GM21619 (cell line): ENCODE data around the gene MCTP1.

Experiments
- ATAC-seq: cut with Tn5 transposase; IDR thresholded peaks from one replicate; pipeline ENCODE4 v1.9.1; 2021; ENCODE audit not compliant: unreplicated experiment

MCTP1 gene

DNA sequence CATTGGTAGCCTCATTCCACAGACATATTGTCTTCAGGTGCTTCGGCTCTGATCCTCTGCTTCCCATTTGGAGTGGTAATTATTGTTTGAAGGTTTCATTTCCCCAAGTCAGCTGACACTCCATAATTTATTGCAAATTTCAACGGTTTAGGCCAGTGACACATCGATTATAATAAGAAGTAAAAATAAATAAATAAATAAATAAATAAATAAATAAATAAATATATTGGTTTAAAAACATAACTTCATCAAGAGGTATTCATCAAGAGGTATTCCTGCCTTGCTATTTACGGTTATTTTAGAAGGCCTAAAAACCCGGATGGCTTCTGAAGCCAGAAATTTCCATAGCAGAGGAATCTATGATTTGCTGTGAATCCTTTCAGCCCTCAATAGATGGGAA is 393.3 kb downstream of the MCTP1 start:
- no peak for ATAC-seq

DNA sequence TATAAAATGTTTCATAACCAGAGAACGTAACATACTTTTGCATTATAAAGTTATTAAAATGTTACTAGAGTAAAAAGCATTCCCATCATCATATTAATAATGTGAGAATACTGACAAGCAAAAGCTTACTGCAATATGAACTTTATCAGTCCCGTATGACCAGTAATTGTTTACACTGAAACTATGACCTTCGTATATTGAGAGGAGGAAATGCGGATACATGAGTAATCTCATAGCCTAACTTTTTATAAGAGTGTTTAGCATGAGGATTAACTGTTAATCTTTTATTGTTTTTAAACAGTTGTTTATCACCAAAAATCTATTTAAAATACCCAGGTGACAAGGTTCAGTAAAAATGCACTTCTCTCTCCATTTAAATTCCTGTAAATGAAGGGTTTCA is 394.0 kb downstream of the MCTP1 start:
- no peak for ATAC-seq

- ATAC-seq, result no peak
Observed at GRCh38 chr5:94888674-94889073, 396.2 kb downstream of the MCTP1 start.

GRCh38 chr5:94885931-94886330 is 399.0 kb downstream of the MCTP1 start:
- ATAC-seq, result no peak

- no peak for ATAC-seq
Observed at GRCh38 chr5:94884311-94884710, 400.6 kb downstream of the MCTP1 start.

DNA sequence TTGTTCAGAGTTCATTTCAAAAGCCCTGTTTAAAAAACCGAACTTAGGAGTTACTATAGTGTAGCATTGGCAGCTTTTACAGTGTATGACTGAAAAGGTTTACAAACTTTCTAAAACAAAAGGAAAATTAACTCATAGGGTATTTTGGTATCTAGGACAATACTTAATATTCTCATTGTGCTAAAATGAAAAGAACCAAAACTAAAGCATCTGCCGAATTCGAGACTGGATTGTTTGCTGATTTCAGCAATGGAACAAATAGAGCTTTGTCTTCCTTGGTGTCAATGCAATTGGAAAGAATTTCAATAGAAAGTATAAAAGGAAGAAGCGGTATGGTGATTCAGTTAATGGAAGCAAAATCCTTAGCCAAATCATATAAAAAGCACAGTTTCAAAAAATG is 412.4 kb downstream of the MCTP1 start:
- no peak for ATAC-seq

GRCh38 chr5:94870511-94871183 is 414.2 kb downstream of the MCTP1 start:
- ATAC-seq, result no peak

DNA sequence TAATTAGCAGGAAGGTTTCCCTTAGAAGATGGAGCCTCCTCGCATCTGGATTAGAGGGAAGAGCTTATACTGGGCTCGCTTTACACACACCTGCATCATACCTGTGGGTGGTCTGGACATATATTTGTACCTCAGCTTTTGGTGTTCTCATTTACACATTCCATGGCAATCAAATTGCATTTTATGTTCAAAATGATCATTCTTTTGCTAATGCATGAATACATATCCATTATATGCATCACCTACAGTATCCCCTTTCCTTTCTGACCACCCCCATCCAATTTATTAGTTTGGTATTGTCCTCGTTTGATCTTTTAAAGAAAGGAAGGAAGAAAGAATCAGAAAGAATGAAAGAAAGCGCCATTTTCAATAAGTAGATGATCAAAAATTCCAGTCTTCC is 415.0 kb downstream of the MCTP1 start:
- no peak for ATAC-seq

- ATAC-seq, result no peak
Observed at GRCh38 chr5:94863951-94864350, 420.9 kb downstream of the MCTP1 start.

DNA sequence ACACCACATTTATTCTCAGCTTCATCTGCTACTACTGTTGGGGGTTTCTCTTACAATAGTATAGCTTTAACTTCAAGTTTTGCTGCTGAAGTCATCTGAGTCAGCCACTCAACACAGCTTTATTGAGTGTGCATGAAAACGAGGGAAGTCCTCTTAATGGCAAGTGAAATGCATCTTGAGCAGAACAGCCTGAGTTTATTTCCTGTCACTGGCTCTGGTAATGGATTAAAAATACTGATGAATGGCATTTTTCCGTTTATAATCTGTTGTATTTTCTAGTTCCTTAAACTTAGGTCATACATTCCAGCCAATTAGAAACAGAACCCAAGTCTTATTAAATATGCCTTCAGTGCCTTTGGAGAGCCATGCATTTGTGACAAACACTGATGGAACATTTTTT is 427.8 kb downstream of the MCTP1 start:
- ATAC-seq, result no peak

- no peak for ATAC-seq
Observed at GRCh38 chr5:94856257-94856800, 428.6 kb downstream of the MCTP1 start.

GRCh38 chr5:94855543-94855942 is 429.4 kb downstream of the MCTP1 start:
- no peak for ATAC-seq

DNA sequence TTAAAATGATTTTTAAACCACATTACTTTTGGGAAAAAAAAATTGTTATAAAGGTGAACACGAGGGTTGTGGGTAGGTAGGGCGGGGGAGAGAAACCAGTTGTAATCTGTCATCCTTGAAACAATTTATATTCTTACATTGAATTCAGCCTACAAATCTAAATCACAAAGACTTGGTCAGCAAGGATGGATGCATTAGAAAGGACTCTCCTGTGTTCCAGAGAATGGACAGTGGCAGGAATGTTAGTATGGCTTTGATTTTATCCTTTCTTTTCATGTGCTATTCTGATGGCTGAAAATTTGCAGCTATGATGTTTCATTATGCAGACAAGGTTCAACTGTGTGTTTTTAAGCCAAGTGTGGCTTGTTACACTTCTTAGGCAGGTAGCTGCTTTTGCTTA is 431.8 kb downstream of the MCTP1 start:
- no peak for ATAC-seq

DNA sequence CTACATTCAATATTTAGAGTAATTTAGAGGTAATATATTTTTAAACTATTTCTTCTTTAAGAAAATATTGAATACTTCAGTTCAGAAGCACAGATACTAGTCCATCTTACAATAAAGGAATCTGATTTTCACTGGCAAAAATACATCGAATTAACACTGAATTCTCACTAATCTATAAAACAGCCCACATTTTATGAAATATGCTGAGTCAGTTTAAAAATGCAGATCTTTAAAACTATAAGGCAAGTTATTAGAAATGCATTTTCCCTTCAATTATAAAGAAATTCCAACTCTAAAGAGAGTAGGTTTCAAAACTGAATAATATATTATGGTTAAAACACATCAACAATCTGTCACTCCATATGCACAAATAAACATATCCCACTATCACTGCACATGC is 433.9 kb downstream of the MCTP1 start:
- ATAC-seq, result no peak

- ATAC-seq, result peak; percentile 95
Observed at GRCh38 chr5:94849821-94850736, 434.8 kb downstream of the MCTP1 start.

- no peak for ATAC-seq
Observed at GRCh38 chr5:94849324-94849723, 435.6 kb downstream of the MCTP1 start.

- ATAC-seq, result no peak
Observed at GRCh38 chr5:94847726-94848125, 437.2 kb downstream of the MCTP1 start.

GRCh38 chr5:94847019-94847418 is 437.9 kb downstream of the MCTP1 start:
- ATAC-seq, result no peak

DNA sequence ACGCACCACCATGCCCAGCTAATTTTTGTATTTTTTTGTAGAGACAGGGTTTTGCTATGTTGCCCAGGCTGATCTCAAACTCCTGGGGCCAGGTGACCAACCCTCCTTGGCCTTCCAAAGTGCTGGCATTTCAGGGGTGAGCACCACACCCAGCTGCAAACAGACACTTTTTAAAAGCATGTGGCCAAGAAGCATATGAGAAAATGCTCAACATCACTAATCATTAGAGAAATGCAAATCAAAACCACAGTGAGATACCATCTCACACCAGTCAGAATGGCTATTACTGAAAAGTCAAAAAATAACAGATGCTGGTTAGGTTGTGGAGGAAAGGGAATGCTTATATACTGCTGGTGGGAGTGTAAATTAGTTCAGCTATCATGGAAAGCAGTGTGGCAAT is 439.2 kb downstream of the MCTP1 start:
- peak; percentile 35 for ATAC-seq

GRCh38 chr5:94841598-94842322 is 443.1 kb downstream of the MCTP1 start:
- no peak for ATAC-seq

GRCh38 chr5:94833851-94834250 is 451.0 kb downstream of the MCTP1 start:
- ATAC-seq, result no peak
